Forelimb muscle (tissue), 1 donor: Measurements from ENCODE around the gene NACC1. TPM values are rescaled to one million over a fixed set of nuclear protein-coding genes. Genes with fewer than 3 reads are reported as not detected.

Experiments used
- polyA plus RNA-seq: library from polyadenylated mRNA; unstranded; fragments of 120-200 nt; gene quantifications from one replicate; pipeline ENCODE4 v1.2.1, GENCODE V29; 2013; ENCODE audit not compliant: insufficient read length

The NACC1 gene
- polyA plus RNA-seq, 1 donor: 18.7 TPM

Other genes with a start within 250 kb of the NACC1 start
- 8.2 TPM for gene DNASE2, start 236.8 kb upstream of the NACC1 start, polyA plus RNA-seq
- gene KLF1, start 231.1 kb upstream of the NACC1 start, polyA plus RNA-seq: 0.42 TPM
- gene GCDH, start 227.1 kb upstream of the NACC1 start, polyA plus RNA-seq: 39.4 TPM
- 3.9 TPM for gene SYCE2, start 199.0 kb upstream of the NACC1 start, polyA plus RNA-seq
- 42.6 TPM for gene FARSA, start 184.6 kb upstream of the NACC1 start, polyA plus RNA-seq
- 312 TPM for gene CALR, start 179.7 kb upstream of the NACC1 start, polyA plus RNA-seq
- 137 TPM for gene RAD23A, start 172.4 kb upstream of the NACC1 start, polyA plus RNA-seq
- 46.0 TPM for gene GADD45GIP1, start 161.0 kb upstream of the NACC1 start, polyA plus RNA-seq
- 0.08 TPM for gene DAND5, start 148.7 kb upstream of the NACC1 start, polyA plus RNA-seq
- gene NFIX, start 122.8 kb upstream of the NACC1 start, polyA plus RNA-seq: 111 TPM
- gene LYL1, start 15.4 kb upstream of the NACC1 start, polyA plus RNA-seq: 5.4 TPM
- 24.1 TPM for gene TRMT1, start 1.5 kb upstream of the NACC1 start, polyA plus RNA-seq
- gene STX10, start 32.1 kb downstream of the NACC1 start, polyA plus RNA-seq: 33.6 TPM
- 57.4 TPM for gene IER2, start 32.1 kb downstream of the NACC1 start, polyA plus RNA-seq